Measurements from ENCODE around the gene FAM184A. TPM values are rescaled to one million over a fixed set of nuclear protein-coding genes. Genes with fewer than 3 reads are reported as not detected.

The FAM184A gene
- total and polyA plus RNA-seq, 2 of the 13 experiments (the other 11 are each of a cell fraction or from before 2014, with no cell fraction given), result 7.0 to 18.0 TPM

- no TSS peak for BruUV-seq (replicated peaks)
- intact Hi-C loops (cut with micrococcal nuclease; ENCODE audit: unreplicated experiment) (loop anchor here (1.0 kb wide), 1 partner anchor 147 kb away; no protein-coding TSS in a partner anchor), in situ Hi-C loops (cut with HindIII; ENCODE audit: extremely low pct_ligation_motif_present, low pct_unique_long_range_greater_than_20kb) (no loop called here)
- no peak overlapping the region for H3K4me3 ChIP-seq (replicated peaks in 1 of 3; ENCODE audit: insufficient read depth in 1 of 3, low read depth in 2 of 3, low read length in 3 of 3)
- DNase-seq (ENCODE audit: low spot score) (no peak), FAIRE-seq (peak; percentile 34), ATAC-seq (no peak)
- H3K79me2 ChIP-seq (ENCODE audit: insufficient read depth, low read length), result no peaks in the 10 kb centered on the region
- no peaks in the 10 kb centered on the region for H4K20me1 ChIP-seq (ENCODE audit: insufficient read depth, low read length)
- POLR2A ChIA-PET, result no interaction called here
- 0 out of 2 replicates have a peak, but pooled peaks cover 7% of the 10 kb centered on the region for H3K4me1 ChIP-seq (ENCODE audit: insufficient read depth, low read length)
- H3K27ac ChIP-seq (ENCODE audit: extremely low read length, insufficient read depth, low read length), result no peak overlapping the region
- H3K36me3 ChIP-seq (replicated peaks in 1 of 2; ENCODE audit: control insufficient read depth in 1 of 2, insufficient read depth in 2 of 2, low read length in 2 of 2), result no peaks in the 10 kb centered on the region
- no peak overlapping the region for H3K9ac ChIP-seq (ENCODE audit: insufficient read depth, low read depth, low read length)
- no peak overlapping the region for H2AFZ ChIP-seq (ENCODE audit: low read length)
- H3K27me3 ChIP-seq (ENCODE audit: control insufficient read depth in 1 of 2, insufficient read depth in 2 of 2, low read length in 2 of 2), result no peaks in the 10 kb centered on the region
- H3K9me3 ChIP-seq (ENCODE audit: low read length), result no peaks in the 10 kb centered on the region
- TF ChIP-seq, protein P1, sequence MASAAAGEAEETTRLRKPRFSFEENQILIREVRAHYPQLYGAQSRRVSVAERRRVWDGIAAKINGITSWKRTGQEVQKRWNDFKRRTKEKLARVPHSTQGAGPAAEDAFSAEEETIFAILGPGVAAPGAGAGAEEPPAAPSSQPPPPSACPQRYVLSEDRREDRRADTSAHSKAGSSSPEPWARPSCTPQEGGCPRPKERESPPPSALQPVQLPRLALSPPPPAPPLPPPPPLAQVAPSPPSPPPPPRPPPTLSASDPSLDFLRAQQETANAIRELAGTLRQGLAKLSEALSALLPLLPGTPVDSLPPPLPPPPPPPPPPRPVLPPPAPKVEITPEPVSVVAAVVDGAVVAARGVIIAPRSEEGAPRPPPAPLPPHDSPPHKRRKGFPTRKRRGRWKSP (CRISPR knock-in tag; IDR thresholded peaks at IDR 0.05), result no peak
- TF ChIP-seq, protein P2, sequence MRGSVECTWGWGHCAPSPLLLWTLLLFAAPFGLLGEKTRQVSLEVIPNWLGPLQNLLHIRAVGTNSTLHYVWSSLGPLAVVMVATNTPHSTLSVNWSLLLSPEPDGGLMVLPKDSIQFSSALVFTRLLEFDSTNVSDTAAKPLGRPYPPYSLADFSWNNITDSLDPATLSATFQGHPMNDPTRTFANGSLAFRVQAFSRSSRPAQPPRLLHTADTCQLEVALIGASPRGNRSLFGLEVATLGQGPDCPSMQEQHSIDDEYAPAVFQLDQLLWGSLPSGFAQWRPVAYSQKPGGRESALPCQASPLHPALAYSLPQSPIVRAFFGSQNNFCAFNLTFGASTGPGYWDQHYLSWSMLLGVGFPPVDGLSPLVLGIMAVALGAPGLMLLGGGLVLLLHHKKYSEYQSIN (CRISPR knock-in tag; IDR thresholded peaks at IDR 0.05; ENCODE audit: borderline replicate concordance), result no peak
- no peak for TF ChIP-seq SMAD1 (CRISPR knock-in tag; IDR thresholded peaks at IDR 0.05; ENCODE audit: borderline replicate concordance, low read depth)
- TF ChIP-seq AHR (CRISPR knock-in tag; IDR thresholded peaks at IDR 0.05), result no peak
- TF ChIP-seq ZNF414 (CRISPR knock-in tag; IDR thresholded peaks at IDR 0.05), result no peak
- TF ChIP-seq ZNF879 (CRISPR knock-in tag; IDR thresholded peaks at IDR 0.05), result no peak
- TF ChIP-seq PHB2 (IDR thresholded peaks at IDR 0.05; ENCODE audit: partially characterized antibody), result no peak
- TF ChIP-seq ZNF564 (CRISPR knock-in tag; IDR thresholded peaks at IDR 0.05), result no peak
- TF ChIP-seq STAG1 (CRISPR knock-in tag; IDR thresholded peaks at IDR 0.05), result no peak; the same call in 1 of the 2 replicates
- no peak for TF ChIP-seq HDAC2 (CRISPR knock-in tag; IDR thresholded peaks at IDR 0.05)
- TF ChIP-seq MLXIP (CRISPR knock-in tag; IDR thresholded peaks at IDR 0.05; ENCODE audit: borderline replicate concordance), result no peak
- TF ChIP-seq, protein P3, sequence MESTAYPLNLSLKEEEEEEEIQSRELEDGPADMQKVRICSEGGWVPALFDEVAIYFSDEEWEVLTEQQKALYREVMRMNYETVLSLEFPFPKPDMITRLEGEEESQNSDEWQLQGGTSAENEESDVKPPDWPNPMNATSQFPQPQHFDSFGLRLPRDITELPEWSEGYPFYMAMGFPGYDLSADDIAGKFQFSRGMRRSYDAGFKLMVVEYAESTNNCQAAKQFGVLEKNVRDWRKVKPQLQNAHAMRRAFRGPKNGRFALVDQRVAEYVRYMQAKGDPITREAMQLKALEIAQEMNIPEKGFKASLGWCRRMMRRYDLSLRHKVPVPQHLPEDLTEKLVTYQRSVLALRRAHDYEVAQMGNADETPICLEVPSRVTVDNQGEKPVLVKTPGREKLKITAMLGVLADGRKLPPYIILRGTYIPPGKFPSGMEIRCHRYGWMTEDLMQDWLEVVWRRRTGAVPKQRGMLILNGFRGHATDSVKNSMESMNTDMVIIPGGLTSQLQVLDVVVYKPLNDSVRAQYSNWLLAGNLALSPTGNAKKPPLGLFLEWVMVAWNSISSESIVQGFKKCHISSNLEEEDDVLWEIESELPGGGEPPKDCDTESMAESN (CRISPR knock-in tag; conservative IDR thresholded peaks at IDR 0.05), result no peak
- no peak for TF ChIP-seq ARID3A (IDR thresholded peaks at IDR 0.05; ENCODE audit: low read depth, low read length)
- H3K4me2 ChIP-seq (ENCODE audit: low read depth, low read length), result no peak overlapping the region
- CTCF ChIA-PET (ENCODE audit: low intra/inter-chr PET ratio, low total read pairs), result interaction anchor here (1.4 to 1.6 kb wide), 2 partner anchors 116 to 147 kb away, joined by 5 to 18 read pairs; partner anchors contain the start of gene FAM184A
Observed at GRCh38 chr6:118963003-118963402, 115.5 kb downstream of the FAM184A start.
